ENCODE results near the gene RWDD4.

DNA sequence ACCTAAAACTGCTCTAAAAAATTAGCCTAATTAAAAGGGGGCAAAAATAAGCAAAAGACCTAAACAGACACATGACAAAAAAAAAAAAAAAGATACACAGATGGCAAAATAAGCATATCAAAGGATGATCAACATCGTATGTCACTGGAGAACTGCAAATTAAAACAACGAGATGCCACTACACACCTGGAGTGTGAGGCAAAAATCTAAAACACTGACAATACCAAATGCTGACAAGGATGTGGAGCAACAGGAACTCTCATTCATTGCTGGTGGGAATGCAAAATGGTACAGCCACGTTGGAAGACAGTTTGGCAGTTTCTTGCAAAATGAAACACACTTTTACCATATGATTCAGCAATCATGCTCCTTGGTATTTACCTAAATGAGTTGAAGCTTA, 64.2 kb downstream of the RWDD4 start:
- TF ChIP-seq, protein P1, sequence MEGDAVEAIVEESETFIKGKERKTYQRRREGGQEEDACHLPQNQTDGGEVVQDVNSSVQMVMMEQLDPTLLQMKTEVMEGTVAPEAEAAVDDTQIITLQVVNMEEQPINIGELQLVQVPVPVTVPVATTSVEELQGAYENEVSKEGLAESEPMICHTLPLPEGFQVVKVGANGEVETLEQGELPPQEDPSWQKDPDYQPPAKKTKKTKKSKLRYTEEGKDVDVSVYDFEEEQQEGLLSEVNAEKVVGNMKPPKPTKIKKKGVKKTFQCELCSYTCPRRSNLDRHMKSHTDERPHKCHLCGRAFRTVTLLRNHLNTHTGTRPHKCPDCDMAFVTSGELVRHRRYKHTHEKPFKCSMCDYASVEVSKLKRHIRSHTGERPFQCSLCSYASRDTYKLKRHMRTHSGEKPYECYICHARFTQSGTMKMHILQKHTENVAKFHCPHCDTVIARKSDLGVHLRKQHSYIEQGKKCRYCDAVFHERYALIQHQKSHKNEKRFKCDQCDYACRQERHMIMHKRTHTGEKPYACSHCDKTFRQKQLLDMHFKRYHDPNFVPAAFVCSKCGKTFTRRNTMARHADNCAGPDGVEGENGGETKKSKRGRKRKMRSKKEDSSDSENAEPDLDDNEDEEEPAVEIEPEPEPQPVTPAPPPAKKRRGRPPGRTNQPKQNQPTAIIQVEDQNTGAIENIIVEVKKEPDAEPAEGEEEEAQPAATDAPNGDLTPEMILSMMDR (IDR thresholded peaks at IDR 0.05; ENCODE audit: insufficient read depth, low read depth, low read length) = no peak
- no peak for TF ChIP-seq EZH2 (IDR thresholded peaks at IDR 0.05; ENCODE audit: insufficient read depth, low read length)
